CD14-positive monocyte (primary cell): Measurements from ENCODE around the gene SLC27A1. TPM values are rescaled to one million over a fixed set of nuclear protein-coding genes. Genes with fewer than 3 reads are reported as not detected.
A peak's percentile ranks its signal among the peaks of the same experiment; 100 is the strongest.

ENCODE experiments used
- DNase-seq, 3 donors: peaks; one replicate each; pipeline ENCODE4 v3.0.0-alpha.2; 2011 to 2022
- H2AFZ ChIP-seq: 2 replicates; pipeline ENCODE4 v1.6.0; 2012; ENCODE audit warnings: mild to moderate bottlenecking, low read depth, low read length, inconsistent platforms; ENCODE audit not compliant: insufficient read depth, poor library complexity, severe bottlenecking
- H3K27ac ChIP-seq, 2 donors: 1 replicate in 1 of 2; 2 replicates in 1 of 2; pipeline ENCODE4 v1.5.1; 2012 to 2013; ENCODE audit warnings: low read length in 2 of 2, control low read depth in 1 of 2, inconsistent platforms in 1 of 2, low read depth in 1 of 2, mild to moderate bottlenecking in 1 of 2
- H3K27me3 ChIP-seq, 2 donors: one replicate each; pipeline versions ENCODE4 v1.6.0 to v1.6.1; 2011 to 2013; ENCODE audit warnings: low read length in 2 of 2; ENCODE audit not compliant: control insufficient read depth in 2 of 2, insufficient read depth in 2 of 2
- H3K36me3 ChIP-seq, 2 donors: replicated peaks in 1 of 2; 1 replicate in 1 of 2; 2 replicates in 1 of 2; pipeline versions ENCODE4 v1.5.1 to v1.6.1; 2012 to 2013; ENCODE audit warnings: low read length in 2 of 2, control low read depth in 1 of 2, inconsistent platforms in 1 of 2, mild to moderate bottlenecking in 1 of 2; ENCODE audit not compliant: insufficient read depth in 2 of 2, control insufficient read depth in 1 of 2
- H3K4me1 ChIP-seq, 2 donors: 1 replicate in 1 of 2; 2 replicates in 1 of 2; pipeline versions ENCODE4 v1.5.1 to v1.6.1; 2012 to 2013; ENCODE audit warnings: low read length in 2 of 2, control low read depth in 1 of 2, inconsistent platforms in 1 of 2, mild to moderate bottlenecking in 1 of 2, moderate library complexity in 1 of 2; ENCODE audit not compliant: insufficient read depth in 2 of 2, control insufficient read depth in 1 of 2
- H3K4me2 ChIP-seq: replicated peaks from 2 replicates; pipeline ENCODE3; 2012; ENCODE audit warnings: low read length, moderate library complexity, mild to moderate bottlenecking; ENCODE audit not compliant: poor library complexity, severe bottlenecking; ENCODE audit errors: extremely low read depth
- H3K4me3 ChIP-seq, 3 experiments: fragments of 200-600 bp in 1 of 3; sonication (generic) in 1 of 3; replicated peaks in 1 of 3; 1 replicate in 2 of 3; 2 replicates in 1 of 3; pipeline ENCODE4 v1.5.1; 2011 to 2013; ENCODE audit warnings: low read length in 3 of 3, mild to moderate bottlenecking in 3 of 3, control low read depth in 2 of 3, low read depth in 2 of 3, inconsistent platforms in 1 of 3, moderate library complexity in 1 of 3
- H3K79me2 ChIP-seq: 2 replicates; pipeline ENCODE4 v1.6.0; 2012; ENCODE audit warnings: mild to moderate bottlenecking, control low read depth, inconsistent platforms, low read length, moderate library complexity; ENCODE audit not compliant: insufficient read depth
- H3K9ac ChIP-seq: 2 replicates; pipeline ENCODE4 v1.6.0; 2017; ENCODE audit warnings: low read length, mild to moderate bottlenecking; ENCODE audit not compliant: insufficient read depth, poor library complexity, severe bottlenecking
- H3K9me3 ChIP-seq, 2 donors: replicated peaks in 1 of 2; 1 replicate in 1 of 2; 2 replicates in 1 of 2; pipeline versions ENCODE4 v1.5.1 to v1.6.1; 2012 to 2013; ENCODE audit warnings: low read length in 2 of 2, control low read depth in 1 of 2; ENCODE audit not compliant: control insufficient read depth in 1 of 2, insufficient read depth in 1 of 2
- H4K20me1 ChIP-seq: 2 replicates; pipeline ENCODE4 v1.6.0; 2012; ENCODE audit warnings: mild to moderate bottlenecking, low read length, control low read depth, moderate library complexity; ENCODE audit not compliant: insufficient read depth
- H3K27ac Mint-ChIP-seq, 7 donors: one replicate each; pipeline ENCODE4 v1.8.0; 2020; ENCODE audit warnings: mild to moderate bottlenecking in 7 of 7, mixed read lengths in 7 of 7, moderate library complexity in 6 of 7, inconsistent platforms in 2 of 7
- H3K27me3 Mint-ChIP-seq, 3 donors: one replicate each; pipeline ENCODE4 v1.8.0; 2021 to 2022; ENCODE audit warnings: low read depth in 3 of 3, mild to moderate bottlenecking in 3 of 3, mixed read lengths in 3 of 3, moderate library complexity in 3 of 3, inconsistent platforms in 1 of 3
- H3K36me3 Mint-ChIP-seq, 2 donors: one replicate each; pipeline ENCODE4 v1.8.0; 2020; ENCODE audit warnings: mixed read lengths in 2 of 2, inconsistent platforms in 1 of 2, mild to moderate bottlenecking in 1 of 2
- H3K4me1 Mint-ChIP-seq: one replicate; pipeline ENCODE4 v1.8.0; 2020; ENCODE audit warnings: mild to moderate bottlenecking, mixed read lengths
- H3K4me3 Mint-ChIP-seq, 2 donors: one replicate each; pipeline ENCODE4 v1.8.0; 2020; ENCODE audit warnings: mild to moderate bottlenecking in 2 of 2, mixed read lengths in 2 of 2, moderate library complexity in 1 of 2
- H3K9me3 Mint-ChIP-seq, 7 donors: one replicate each; pipeline ENCODE4 v1.8.0; 2020 to 2022; ENCODE audit warnings: mixed read lengths in 7 of 7, mild to moderate bottlenecking in 6 of 7, moderate library complexity in 6 of 7, inconsistent platforms in 2 of 7
- WGBS: methylation state at CpG from one replicate; pipeline ENCODE4 v1.1.5; 2013; ENCODE audit warnings: missing lambda C conversion rate; ENCODE audit not compliant: insufficient coverage; 5-methylcytosine and 5-hydroxymethylcytosine counted together
- intact Hi-C, 2 donors: fragments of 100-400 bp; cut with micrococcal nuclease; formaldehyde crosslinking; loops; one replicate each; pipeline versions ENCODE4 v1.15.0 to v1.15.1; 2023
- polyA plus RNA-seq, 3 donors: library from polyadenylated mRNA; depleted of rRNA in 1 of 3; unstranded in 2 of 3; stranded (reverse) in 1 of 3; fragments of 300-500 nt in 2 of 3; fragments of >200 nt in 1 of 3; fragmentation: Illumina TruSeq in 2 of 3; gene quantifications; 1 replicate in 2 of 3; 2 replicates in 1 of 3; pipeline ENCODE4 v1.2.3, GENCODE V29; 2012 to 2021
- TF ChIP-seq, protein P1 (sequence below): fragments of 200-600 bp; IDR thresholded peaks from one replicate; pipeline ENCODE4 v1.8.0; 2022; ENCODE audit warnings: antibody characterized with exemption, mild to moderate bottlenecking

The SLC27A1 gene
- polyA plus RNA-seq, 3 donors, result 27.1 to 36.5 (median 27.6) TPM

DNA sequence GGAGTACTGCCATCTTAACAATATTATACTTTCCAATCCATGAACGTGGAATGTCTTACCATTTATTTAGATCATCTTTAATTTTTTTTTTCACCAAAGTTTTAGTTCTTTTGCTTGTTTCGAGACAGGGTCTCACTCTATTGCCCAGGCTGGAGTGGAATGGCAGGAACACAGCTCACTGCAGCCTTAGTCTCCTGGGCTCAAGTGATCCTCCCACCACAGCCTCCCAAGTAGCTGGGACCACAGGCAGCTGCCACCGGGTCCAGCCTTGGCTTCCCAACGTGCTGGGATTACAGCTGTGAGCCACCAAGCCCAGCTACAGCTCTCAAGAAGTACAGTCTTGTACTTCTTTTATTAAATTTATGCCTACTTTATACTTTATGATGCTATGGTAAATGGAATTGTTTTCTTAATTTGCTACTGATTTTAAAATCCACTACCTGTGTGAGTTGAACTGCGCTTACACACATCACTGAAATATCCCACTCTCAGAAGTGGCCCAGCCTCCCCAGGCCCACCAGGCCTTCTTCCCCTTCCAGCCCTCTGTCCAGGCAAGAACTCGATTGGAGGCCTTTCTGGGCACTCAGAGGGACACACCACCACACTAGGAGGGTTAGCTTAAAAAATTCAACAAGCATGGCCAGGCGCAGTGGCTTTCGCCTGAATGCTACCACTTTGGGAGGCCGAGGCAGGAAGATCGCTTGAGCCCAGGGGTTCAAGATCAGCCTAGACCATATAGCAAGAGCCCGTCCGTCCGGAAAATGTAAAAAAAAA is 40.1 kb downstream of the SLC27A1 start:
- peaks cover 50% of the 10 kb centered on the region for H3K4me1 Mint-ChIP-seq

More for the DNA sequence above, 40.1 kb downstream of the SLC27A1 start:
- no peak for DNase-seq
- Mint-ChIP-seq H3K9me3 (peaks cover 0 to 1% (median 0%) of the 10 kb centered on the region in 7 donors), H3K27ac (peak overlapping the region; percentile 85 to 96 (median 94)), H3K27me3 (peaks cover 0 to 1% (median 0%) of the 10 kb centered on the region in 3 donors), H3K36me3 (peaks cover 12 to 33% of the 10 kb centered on the region in 2 donors), H3K4me3 (peak overlapping the region; percentile 95 to 99)
- peak overlapping the region; percentile 85 for H2AFZ ChIP-seq
- WGBS, result 26% methylated on average over 7 of the region's 13 CpGs
- peaks cover 29 to 52% of the 10 kb centered on the region in 2 donors for H3K4me1 ChIP-seq
- no peaks in the 10 kb centered on the region for H3K27me3 ChIP-seq
- H3K79me2 ChIP-seq, result peaks cover 91% of the 10 kb centered on the region
- intact Hi-C loops, result loop anchor here (5.0 kb wide), 1 partner anchor 47 kb away; the partner anchor contains the start of gene COLGALT1 (in 2 of the 2)
- TF ChIP-seq, protein P1, sequence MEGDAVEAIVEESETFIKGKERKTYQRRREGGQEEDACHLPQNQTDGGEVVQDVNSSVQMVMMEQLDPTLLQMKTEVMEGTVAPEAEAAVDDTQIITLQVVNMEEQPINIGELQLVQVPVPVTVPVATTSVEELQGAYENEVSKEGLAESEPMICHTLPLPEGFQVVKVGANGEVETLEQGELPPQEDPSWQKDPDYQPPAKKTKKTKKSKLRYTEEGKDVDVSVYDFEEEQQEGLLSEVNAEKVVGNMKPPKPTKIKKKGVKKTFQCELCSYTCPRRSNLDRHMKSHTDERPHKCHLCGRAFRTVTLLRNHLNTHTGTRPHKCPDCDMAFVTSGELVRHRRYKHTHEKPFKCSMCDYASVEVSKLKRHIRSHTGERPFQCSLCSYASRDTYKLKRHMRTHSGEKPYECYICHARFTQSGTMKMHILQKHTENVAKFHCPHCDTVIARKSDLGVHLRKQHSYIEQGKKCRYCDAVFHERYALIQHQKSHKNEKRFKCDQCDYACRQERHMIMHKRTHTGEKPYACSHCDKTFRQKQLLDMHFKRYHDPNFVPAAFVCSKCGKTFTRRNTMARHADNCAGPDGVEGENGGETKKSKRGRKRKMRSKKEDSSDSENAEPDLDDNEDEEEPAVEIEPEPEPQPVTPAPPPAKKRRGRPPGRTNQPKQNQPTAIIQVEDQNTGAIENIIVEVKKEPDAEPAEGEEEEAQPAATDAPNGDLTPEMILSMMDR, result no peak
- no peaks in the 10 kb centered on the region for H3K9me3 ChIP-seq
- peak overlapping the region; percentile 64 to 97 (median 66) for H3K4me3 ChIP-seq
- H3K4me2 ChIP-seq, result peak overlapping the region; percentile 99
- H4K20me1 ChIP-seq, result peaks cover 51% of the 10 kb centered on the region
- H3K9ac ChIP-seq, result peak overlapping the region; percentile 96
- H3K36me3 ChIP-seq, result peaks cover 7 to 17% of the 10 kb centered on the region in 2 donors
- peak overlapping the region; percentile 75 to 91 for H3K27ac ChIP-seq
